Urinary bladder (tissue), 4 donors: Measurements from ENCODE around the gene PIEZO1. TPM values are rescaled to one million over a fixed set of nuclear protein-coding genes. Genes with fewer than 3 reads are reported as not detected.

Experiments used
- DNase-seq: peaks from one replicate; pipeline ENCODE4 v3.0.0-alpha.2; 2015; ENCODE audit errors: extremely low spot score
- H3K27ac ChIP-seq: one replicate; pipeline ENCODE4 v1.5.1; 2013; ENCODE audit warnings: low read depth, mild to moderate bottlenecking, moderate library complexity
- H3K36me3 ChIP-seq: one replicate; pipeline ENCODE4 v1.6.1; 2013; ENCODE audit warnings: mild to moderate bottlenecking, moderate library complexity; ENCODE audit not compliant: insufficient read depth
- H3K4me1 ChIP-seq: one replicate; pipeline ENCODE4 v1.6.1; 2013; ENCODE audit warnings: mild to moderate bottlenecking, moderate library complexity; ENCODE audit not compliant: insufficient read depth
- H3K4me3 ChIP-seq: one replicate; pipeline ENCODE4 v1.5.1; 2013; ENCODE audit warnings: low read depth, low read length
- WGBS: extraction: QIAGEN DNeasy Blood & Tissue Kit; methylation state at CpG from one replicate; pipeline ENCODE4 v1.1.7; 2013; 5-methylcytosine and 5-hydroxymethylcytosine counted together
- polyA plus RNA-seq: library from polyadenylated mRNA; stranded (reverse); fragments of 200-250 nt; gene quantifications from one replicate; pipeline ENCODE4 v1.2.3, GENCODE V29; 2013
- total RNA-seq: library from RNA; depleted of rRNA; stranded (reverse); fragments of >200 nt; gene quantifications from one replicate; pipeline ENCODE4 v1.2.3, GENCODE V29; 2014
- donor health status: healthy with polysubstance abuse.
- donor health status: healthy.

Gene PIEZO1, protein sequence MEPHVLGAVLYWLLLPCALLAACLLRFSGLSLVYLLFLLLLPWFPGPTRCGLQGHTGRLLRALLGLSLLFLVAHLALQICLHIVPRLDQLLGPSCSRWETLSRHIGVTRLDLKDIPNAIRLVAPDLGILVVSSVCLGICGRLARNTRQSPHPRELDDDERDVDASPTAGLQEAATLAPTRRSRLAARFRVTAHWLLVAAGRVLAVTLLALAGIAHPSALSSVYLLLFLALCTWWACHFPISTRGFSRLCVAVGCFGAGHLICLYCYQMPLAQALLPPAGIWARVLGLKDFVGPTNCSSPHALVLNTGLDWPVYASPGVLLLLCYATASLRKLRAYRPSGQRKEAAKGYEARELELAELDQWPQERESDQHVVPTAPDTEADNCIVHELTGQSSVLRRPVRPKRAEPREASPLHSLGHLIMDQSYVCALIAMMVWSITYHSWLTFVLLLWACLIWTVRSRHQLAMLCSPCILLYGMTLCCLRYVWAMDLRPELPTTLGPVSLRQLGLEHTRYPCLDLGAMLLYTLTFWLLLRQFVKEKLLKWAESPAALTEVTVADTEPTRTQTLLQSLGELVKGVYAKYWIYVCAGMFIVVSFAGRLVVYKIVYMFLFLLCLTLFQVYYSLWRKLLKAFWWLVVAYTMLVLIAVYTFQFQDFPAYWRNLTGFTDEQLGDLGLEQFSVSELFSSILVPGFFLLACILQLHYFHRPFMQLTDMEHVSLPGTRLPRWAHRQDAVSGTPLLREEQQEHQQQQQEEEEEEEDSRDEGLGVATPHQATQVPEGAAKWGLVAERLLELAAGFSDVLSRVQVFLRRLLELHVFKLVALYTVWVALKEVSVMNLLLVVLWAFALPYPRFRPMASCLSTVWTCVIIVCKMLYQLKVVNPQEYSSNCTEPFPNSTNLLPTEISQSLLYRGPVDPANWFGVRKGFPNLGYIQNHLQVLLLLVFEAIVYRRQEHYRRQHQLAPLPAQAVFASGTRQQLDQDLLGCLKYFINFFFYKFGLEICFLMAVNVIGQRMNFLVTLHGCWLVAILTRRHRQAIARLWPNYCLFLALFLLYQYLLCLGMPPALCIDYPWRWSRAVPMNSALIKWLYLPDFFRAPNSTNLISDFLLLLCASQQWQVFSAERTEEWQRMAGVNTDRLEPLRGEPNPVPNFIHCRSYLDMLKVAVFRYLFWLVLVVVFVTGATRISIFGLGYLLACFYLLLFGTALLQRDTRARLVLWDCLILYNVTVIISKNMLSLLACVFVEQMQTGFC (N-terminal part only)
- total RNA-seq (62.0 TPM), polyA plus RNA-seq (205 TPM)

DNA sequence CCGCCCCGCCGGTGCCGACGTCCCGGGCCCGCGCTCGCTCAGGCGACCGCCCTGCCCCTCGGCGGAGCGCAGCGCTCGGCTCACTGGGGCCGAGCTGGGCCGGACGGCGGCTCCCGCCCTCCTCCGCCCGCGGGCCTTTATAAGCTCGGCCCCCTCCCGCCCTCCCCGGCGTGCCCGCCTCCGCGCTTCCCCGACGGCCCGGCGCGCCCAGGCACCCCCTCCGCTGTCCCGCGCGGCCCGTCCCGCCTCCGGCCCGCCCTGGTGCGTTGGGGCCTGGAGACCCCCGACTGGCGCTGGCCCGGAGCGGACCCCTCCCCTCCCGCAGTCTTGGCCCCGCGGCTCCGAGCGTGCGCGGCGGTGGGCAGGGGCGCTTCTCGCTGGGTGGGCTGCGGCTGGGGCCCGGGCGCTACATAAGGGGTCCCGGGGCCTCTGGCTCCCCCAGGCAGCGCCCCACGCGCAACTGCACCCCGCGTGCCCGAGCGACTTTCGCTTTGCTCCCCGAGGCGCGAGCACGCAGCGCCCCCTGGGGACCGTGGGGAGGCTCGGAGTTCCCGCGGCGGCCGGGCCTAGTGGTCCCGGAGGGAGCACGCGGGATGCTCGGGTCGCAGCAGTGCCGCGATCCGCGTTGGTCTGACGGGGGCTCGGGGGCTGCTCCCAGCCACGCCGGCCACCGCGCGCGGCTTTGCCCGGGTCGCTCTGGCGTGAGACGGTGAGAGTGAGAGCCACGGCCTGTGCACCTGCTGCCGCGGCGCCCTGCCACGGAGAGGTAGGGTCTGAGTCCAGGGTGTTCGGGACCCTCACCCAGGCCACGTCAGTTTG lies at the start of gene PIEZO1:
Gene PIEZO1, minus strand, starts transcription at position 115 of the 819 bp plus-strand sequence. CDS start 256 bp downstream, outside the sequence.
- 3% methylated on average over 110 of the region's 110 CpGs for WGBS
- Histone ChIP-seq H3K27ac (peak within 1 kb of the TSS; percentile 94), H3K36me3 (no peaks in the 10 kb centered on the region), H3K4me1 (no peaks in the 10 kb centered on the region), H3K4me3 (peak within 1 kb of the TSS; percentile 77)
- DNase-seq, result no peak

DNA sequence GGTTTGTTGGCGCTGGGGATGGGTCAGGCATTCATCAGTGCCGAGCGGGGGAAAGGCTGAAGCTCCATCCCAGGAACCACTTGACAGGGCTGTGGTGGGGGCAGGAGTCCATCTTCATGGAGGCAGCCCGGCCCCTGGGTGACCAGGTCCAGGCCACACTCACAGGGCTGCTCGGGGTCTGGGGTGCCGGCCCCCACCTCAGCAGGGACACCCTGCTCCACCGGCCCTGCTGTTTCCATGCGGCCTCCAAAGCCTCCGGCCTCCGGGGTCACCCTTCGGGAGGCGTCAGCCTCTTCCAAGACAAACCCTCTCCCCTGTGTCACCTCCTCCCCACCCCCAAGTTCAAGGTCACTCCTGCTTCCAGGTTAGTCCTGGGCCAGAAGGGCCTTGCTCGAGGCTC lies 49.6 kb upstream of the PIEZO1 start:
- peaks cover 4% of the 10 kb centered on the region for H3K36me3 ChIP-seq
- 94% methylated on average over 13 of the region's 13 CpGs for WGBS
- H3K4me1 ChIP-seq, result no peaks in the 10 kb centered on the region
- no peak for DNase-seq
- no peak overlapping the region for H3K27ac ChIP-seq
- H3K4me3 ChIP-seq, result no peak overlapping the region

DNA sequence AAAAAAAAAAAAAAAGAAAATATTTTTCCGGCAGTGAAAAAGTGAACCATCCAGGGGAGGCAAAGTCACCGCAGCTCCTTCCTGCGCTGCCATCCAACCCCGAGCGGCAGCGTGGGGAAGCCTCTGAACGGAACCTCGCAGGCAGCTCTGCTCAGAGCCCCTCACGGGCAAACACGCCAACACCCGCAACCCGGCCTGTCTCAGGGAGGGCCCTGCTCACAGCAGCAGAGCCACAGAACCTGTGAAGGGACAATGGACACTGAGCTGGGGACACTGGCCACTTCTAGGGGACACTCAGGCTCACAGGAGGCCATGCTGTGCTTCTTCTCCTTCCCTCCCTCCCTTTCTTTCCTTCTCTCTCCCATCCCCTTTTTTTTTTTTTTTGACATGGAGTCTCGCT lies 48.1 kb upstream of the PIEZO1 start:
- Histone ChIP-seq H3K36me3 (peaks cover 2% of the 10 kb centered on the region), H3K4me1 (no peaks in the 10 kb centered on the region), H3K27ac (no peak overlapping the region), H3K4me3 (no peak overlapping the region)
- DNase-seq, result no peak
- WGBS, result 95% methylated on average over 13 of the region's 13 CpGs

DNA sequence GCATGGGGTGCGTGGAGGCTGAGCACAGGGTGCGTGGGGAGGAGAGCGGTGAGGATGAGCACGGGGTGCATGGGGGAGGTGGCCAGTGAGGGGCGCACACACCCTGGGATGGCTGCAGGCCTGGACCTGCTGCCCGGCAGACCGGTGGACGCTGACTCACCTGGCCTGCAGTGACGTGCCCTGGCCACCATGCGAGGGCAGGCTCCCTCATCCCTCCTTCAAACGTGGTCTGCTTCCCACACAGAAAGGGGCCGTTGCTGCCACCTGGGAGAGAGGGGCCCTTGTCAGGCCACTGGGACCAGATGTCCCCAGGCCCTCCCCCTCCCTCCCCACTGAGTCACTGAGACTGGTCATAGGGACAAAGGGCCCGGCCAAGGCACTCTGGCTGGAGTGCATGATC lies 46.8 kb upstream of the PIEZO1 start:
- H3K36me3 ChIP-seq, result peaks cover 4% of the 10 kb centered on the region
- no peaks in the 10 kb centered on the region for H3K4me1 ChIP-seq
- WGBS, result 74% methylated on average over 13 of the region's 13 CpGs
- DNase-seq, result no peak
- no peak overlapping the region for H3K4me3 ChIP-seq
- no peak overlapping the region for H3K27ac ChIP-seq

DNA sequence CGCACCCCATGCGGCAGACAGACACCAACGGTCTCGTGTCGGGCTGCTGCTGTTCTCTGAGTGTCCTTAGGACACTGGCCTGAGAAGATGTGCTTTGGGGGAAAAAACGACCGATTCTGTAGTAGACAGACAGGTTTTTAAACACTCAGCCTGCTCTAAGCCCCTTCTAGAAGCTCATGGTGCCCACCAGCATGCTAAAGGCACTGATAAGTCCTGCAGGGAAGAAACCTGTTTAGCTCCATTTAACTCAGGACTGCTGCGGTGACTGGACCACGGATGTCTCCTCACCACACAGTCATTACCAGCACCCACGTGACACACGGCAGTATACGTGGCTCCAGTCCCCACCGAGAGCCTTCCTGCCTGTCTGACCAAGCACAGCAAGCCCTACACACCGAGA lies 45.8 kb upstream of the PIEZO1 start:
- H3K36me3 ChIP-seq, result peaks cover 4% of the 10 kb centered on the region
- DNase-seq, result no peak
- H3K4me1 ChIP-seq, result no peaks in the 10 kb centered on the region
- 92% methylated on average over 14 of the region's 14 CpGs for WGBS
- H3K27ac ChIP-seq, result no peak overlapping the region
- no peak overlapping the region for H3K4me3 ChIP-seq

DNA sequence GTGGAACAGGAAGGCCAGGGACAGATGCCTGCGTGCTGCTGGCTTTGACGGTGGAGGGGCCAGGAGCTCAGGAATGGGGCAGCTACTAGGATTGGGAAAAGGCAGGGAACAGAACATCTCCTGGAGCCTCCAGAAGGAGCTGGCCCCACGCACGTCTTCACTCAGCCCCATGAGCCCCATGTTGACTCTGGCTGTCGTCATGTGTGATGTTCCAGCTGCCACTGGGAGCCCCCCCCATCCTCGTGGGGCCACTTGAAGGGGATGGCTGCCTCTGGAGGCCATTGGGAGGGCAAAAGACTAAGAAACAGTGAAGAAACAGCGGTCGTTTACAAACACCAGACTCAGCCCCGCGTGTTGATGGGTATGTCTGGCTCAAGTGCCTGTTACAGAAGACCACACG lies 45.2 kb upstream of the PIEZO1 start:
- peaks cover 4% of the 10 kb centered on the region for H3K36me3 ChIP-seq
- 50% methylated on average over 11 of the region's 11 CpGs for WGBS
- no peak overlapping the region for H3K4me3 ChIP-seq
- no peaks in the 10 kb centered on the region for H3K4me1 ChIP-seq
- DNase-seq, result peak; percentile 46
- no peak overlapping the region for H3K27ac ChIP-seq

DNA sequence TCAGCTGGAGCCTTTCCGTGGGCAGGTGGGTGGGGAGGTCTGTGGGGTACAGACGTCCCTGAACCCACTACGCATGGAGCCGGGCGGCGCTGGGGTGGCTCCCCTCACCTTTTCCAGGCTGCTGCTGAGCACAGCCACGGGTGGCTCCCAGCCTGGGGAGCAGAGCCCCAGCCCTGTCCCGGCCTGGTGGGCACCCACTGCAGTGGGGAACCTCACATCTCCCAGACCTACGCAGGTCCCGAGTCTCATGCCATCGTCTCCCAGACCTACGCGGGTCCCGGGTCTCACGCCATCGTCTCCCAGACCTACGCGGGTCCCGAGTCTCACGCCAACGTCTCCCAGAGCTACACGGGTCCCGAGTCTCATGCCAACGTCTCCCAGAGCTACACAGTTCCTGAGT lies 43.7 kb upstream of the PIEZO1 start:
- DNase-seq, result no peak

DNA sequence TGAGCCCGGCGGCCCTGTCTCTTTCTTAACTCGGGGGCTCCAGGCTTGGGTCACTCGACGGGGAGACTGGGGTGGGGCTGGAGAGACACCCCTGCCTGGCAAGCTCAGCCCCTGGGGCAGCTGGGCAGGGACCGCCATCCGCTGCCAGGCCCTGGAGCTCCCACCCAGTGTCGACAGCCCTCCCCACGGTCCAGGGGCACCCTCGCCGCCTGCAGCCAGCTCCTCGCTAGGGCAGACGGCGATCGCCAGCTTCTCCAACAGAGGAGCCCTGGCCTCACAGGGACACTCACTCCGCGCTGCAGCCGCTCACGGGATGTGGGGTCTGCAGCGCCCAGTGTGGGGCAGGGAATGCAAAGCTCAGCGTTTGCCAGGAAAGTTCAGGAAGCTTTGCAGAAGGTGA lies 42.7 kb upstream of the PIEZO1 start:
- Histone ChIP-seq H3K4me3 (no peak overlapping the region), H3K36me3 (peaks cover 4% of the 10 kb centered on the region), H3K27ac (no peak overlapping the region), H3K4me1 (no peaks in the 10 kb centered on the region)
- DNase-seq, result no peak
- WGBS, result 93% methylated on average over 21 of the region's 21 CpGs

More for the DNA sequence above, 43.7 kb upstream of the PIEZO1 start:
- Histone ChIP-seq H3K27ac (no peak overlapping the region), H3K4me3 (no peak overlapping the region), H3K36me3 (peaks cover 4% of the 10 kb centered on the region), H3K4me1 (no peaks in the 10 kb centered on the region)
- 93% methylated on average over 24 of the region's 24 CpGs for WGBS

DNA sequence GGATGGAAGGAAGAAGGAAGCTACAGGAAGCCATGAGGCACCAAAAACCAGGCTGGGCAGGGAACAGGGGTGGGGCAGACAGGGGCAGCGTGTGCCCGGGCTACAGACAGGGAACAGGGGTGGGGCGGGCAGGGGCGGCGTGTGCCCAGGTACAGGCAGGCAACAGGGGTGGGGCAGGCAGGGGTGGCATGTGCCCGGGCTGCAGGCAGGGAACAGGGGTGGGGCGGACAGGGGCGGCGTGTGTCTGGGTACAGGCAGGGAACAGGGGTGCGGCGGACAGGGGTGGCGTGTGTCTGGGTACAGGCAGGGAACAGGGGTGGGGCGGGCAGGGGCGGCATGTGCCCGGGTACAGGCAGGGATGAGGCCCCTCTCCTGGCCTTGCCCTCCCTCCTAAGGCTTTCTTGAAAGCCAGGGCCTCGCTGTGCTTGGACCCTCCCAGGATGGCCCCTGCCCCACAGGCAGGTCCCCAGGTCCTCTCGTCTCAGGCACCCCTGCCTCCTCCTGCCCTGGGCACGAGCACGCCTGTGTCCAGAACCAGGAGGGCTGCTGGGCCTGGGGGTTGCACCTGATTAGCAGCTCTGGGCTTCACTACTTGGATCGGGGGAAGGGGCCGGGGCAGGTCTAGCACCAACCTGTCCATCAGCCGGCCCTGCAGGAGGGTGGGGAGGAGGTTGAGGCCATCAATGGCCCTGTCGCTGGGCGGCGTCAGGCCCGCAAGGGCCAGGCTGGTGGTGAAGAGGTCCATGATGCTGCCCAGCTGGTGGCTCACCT lies 41.2 kb upstream of the PIEZO1 start:
- Histone ChIP-seq H3K4me1 (no peaks in the 10 kb centered on the region), H3K36me3 (peaks cover 4% of the 10 kb centered on the region), H3K4me3 (no peak overlapping the region), H3K27ac (no peak overlapping the region)
- no peak for DNase-seq
- WGBS, result 92% methylated on average over 26 of the region's 26 CpGs

DNA sequence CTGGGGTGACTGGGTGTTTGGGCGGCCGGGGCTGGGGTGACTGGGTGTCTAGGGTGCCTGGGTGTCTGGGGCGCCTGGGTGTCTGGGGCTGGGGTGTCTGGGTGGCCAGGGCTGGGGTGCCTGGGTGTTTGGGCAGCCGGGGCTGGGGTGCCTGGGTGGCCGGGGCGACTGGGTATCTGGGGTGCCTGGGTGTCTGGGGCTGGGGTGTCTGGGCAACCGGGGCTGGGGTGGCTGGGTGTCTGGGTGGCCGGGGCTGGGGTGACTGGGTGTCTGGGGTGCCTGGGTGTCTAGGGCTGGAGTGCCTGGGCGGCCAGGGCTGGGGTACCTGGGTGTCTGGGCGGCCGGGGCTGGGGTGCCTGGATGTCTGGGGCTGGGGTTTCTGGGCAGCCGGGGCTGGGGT lies 40.1 kb upstream of the PIEZO1 start:
- H3K36me3 ChIP-seq, result peaks cover 4% of the 10 kb centered on the region
- DNase-seq, result no peak
- H3K4me1 ChIP-seq, result no peaks in the 10 kb centered on the region
- H3K4me3 ChIP-seq, result no peak overlapping the region
- WGBS, result 87% methylated on average over 12 of the region's 12 CpGs
- H3K27ac ChIP-seq, result no peak overlapping the region

DNA sequence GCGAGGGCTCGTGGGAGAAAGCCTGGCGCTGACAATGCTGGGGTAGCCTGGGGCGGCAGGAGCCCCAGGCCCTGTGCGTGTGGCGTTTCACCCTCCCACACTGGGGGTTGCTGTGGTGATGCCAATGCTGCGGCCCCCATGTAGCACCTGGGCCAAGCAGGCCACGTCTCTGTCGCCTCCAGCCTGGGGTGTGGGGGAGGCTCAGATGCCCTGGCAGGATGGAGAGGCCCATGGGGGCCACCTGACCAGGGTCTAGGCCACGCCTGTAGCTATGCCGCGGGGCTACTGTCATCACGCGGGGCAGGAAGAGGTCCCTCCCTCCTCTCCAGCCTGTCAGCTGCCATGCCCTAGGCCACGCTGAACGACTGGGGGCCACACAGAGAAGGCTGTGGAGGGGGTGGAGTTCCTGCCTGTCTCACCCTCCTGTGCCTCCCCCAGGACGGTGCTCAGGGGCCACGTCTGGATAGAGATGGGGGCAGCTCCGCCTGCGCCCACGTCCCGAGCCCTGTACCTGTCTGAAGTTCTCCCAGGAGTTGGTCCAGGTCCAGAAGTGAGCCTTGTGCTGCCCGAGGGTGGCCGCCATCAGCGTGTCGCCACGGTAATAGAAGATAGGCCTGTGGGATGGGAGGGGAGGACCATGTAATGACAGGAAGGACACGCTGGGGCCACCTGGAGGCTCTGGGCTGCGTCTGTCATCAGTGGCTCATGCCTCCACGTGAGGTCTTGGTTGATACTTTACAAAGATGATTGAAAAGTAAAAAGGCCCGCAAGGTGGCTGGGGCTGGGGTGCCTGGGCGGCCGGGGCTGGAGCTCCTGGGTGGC lies 39.4 kb upstream of the PIEZO1 start:
- H3K4me1 ChIP-seq, result no peaks in the 10 kb centered on the region
- no peak for DNase-seq
- H3K4me3 ChIP-seq, result no peak overlapping the region
- WGBS, result 86% methylated on average over 33 of the region's 33 CpGs
- peaks cover 4% of the 10 kb centered on the region for H3K36me3 ChIP-seq
- no peak overlapping the region for H3K27ac ChIP-seq
